HG03280 (cell line): Measurements from ENCODE around the gene CDK5R1.
"Not testable (repeated sequence)": the region's sequence is repeated elsewhere in the genome, so short reads cannot be mapped to it uniquely, and the experiment has no call there.

Source experiments
- ATAC-seq: cut with Tn5 transposase; IDR thresholded peaks from one replicate; pipeline ENCODE4 v1.9.1; 2021; ENCODE audit warnings: mild to moderate bottlenecking, moderate library complexity; ENCODE audit not compliant: unreplicated experiment

Gene CDK5R1

DNA sequence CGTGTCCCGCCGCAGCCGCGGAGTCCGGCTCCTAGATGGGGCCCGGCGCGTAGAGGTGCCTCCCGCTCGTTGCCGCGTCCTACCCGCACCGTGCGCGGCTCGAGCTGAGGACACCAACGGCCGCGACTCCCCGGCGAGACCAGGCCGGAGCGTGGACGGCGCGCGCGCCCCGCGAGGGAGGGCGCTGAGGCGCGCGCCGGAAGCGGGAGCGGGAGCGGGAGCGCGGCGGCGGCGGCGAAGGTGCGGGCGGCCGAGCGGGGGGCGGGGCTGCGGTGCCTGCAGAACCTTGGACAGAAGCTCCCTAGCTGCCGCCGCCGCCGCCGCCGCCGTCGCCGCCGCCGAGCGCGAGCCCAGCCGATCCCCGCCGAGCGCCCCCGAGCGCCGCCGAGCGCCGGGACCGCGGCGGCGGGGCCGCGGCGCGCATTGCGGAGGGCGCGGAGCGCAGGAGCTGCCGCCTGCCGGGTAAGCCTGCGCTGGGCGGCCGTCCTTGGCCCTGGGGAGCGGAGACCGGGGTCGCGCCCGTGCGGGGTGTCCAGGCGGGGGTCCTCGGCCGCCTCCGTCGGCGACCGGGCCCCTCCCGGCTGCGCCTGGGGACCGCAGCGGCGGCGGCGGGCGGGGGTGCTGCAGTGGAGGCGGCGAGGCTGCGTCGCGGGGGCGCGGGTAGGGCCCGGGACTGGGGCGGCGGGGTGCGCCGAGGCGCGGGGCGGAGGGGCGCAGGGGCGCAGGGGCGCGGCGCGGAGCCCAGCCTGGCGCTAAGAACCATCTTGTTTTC is at the start of gene CDK5R1:
Gene CDK5R1 (plus strand): TSS at position 293 of the 772 bp plus-strand sequence. CDS start 628 bp downstream, outside the sequence.
- peak; percentile 46 for ATAC-seq

DNA sequence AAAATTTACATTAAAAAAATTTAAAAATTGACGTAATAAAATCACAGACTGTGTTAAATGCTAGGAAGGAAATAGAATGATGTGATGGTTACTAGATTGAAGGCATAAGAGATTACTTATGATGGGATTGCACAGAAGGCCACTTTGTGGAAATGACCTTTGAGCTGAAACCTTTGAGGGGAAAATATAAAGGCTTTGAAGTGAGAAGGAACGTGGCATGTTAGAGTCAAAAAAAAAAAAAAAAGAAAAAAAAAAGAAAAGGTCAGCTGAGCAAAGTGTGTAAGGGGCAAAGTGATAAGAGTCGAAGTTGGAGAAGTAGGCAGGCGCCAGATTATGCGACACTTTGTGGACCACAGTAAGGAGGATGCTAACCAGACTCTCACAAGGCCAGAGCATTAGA is 46.1 kb upstream of the CDK5R1 start:
- ATAC-seq = no peak

DNA sequence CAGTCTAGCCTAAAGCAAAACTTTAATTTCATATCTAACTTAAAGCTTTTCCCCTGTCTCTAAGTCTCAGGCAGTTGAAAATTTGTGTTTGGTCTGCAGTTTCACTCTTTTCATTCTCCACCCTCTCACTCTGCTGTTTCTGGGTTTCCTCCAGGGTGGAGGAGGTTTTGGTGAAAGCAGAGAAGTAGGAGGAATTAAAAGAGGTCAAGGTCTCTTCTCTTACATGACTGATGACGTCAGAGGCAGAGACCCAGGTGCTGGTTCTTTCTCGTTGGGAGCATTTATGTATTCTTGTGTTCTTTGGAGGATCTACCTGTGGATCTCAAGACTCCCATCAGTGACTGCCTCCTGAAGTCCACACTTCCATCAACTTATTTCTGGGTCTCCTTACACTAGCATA is 44.9 kb upstream of the CDK5R1 start:
- ATAC-seq = no peak

DNA sequence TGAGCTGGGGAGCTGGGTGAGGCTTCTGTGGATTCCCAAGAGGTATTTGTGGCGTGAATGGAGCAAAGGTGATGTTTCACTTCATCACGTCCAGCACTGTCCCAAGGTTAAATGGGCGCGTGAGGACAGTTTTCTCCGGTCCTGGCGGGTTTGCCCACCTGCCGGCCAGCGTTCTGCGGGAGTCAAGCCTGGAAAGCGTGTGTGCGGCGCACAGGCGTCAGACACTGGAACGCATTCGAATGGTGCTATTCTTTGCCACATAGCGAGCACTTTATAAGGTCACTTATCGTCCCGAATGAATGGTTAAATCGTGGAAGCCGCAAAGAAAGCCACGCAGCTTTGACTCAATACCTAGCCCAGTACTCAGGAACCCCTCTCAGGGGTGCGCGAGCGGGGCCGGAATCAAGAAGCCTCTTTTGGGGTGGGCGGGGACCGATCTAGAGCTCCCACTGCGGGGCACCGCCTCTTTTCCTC is 42.9 kb upstream of the CDK5R1 start:
- ATAC-seq = peak; percentile 3

DNA sequence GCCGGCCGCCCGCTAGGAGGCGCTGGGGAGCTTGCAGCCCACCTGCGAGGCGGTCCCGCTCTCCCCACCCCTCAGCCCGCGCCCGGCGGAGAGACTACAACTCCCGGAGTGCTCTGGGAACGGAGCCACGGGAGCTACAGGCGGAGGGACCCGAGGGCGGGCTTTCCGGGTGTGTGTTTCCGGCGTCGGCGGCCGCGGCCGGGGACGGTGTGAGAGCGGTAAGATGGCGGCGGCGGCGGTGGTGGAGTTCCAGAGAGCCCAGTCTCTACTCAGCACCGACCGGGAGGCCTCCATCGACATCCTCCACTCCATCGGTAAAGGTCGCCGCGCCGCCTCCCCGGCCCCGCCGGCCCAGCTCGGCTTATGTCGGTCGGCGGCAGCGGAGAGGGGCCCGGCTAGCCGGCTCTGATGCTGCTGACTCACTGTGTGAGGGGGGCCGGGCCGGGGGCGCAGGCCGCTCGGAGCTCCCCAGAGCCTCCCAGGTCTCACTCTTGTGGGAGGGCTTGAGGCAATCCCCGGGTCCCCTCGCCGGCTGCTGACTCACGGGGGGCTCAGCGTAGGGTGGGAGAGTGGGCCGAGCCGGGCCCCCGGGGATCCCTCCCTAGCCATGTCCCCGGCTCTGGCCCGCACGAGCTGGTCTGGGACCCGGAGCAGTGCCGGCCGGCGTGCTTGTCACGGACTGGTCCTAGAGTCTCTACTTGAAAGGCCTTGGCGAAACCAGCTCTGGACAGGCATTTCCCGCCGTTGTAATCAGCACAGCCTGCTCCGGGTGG is 42.3 kb upstream of the CDK5R1 start, which contains the start of gene PSMD11:
Gene PSMD11 (plus strand): TSS at position 210 of the 773 bp plus-strand sequence. CDS start 14 bp downstream, at position 224.
- ATAC-seq = peak; percentile 95

DNA sequence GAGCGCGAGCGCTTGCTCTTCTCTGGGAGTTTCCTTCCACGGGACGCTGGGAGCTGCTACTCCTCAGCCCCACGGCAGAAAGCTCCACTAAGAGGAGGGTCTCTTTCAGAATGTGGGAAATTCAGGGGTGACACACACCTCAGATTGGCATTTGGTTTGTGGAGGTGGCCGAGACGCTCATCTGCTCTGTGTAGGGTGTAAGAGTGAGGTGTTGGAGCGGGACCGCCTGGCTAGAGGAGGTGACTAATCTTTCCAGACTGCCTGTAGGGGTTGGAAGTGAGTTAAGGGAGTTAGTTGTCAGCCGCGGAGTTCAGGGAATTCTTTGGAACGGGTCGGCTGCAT is 41.7 kb upstream of the CDK5R1 start:
- no peak for ATAC-seq

DNA sequence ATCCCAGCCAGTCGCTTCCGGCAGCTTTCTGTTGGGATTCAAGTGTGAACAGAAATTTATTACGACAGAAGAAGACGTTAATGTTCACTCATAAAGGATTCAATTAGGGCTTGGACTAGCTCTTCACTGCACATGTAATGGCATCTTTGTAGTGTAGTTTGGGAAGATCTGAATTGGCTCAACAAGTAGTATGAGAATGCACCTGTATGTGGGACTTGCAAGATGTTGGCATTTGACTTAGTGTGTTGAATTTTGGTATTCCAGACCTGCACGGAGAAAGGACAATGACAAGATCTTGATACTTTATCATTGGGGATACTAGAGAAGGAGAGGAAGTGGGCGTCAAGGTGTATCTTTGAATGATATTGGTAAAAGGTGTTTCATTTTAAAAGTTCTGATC is 41.3 kb upstream of the CDK5R1 start:
- ATAC-seq = no peak

DNA sequence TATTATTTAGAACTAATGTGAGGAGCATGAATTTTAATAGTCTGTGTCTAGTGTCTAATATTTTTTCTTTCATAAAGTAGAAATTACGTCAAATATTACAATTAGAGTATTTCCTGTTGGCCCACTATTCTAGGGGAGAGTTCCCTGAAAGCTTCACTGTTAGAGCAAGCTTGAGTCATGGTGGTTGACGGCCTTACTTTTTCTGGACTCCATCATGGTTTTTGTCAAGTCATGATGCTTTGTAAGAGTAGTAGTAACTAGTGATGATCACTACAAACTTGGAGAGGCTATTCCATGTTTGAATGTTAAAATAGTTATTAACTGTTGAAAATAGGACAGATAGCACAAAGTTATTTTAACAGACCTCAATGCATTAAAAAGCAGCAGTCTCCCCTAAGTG is 40.8 kb upstream of the CDK5R1 start:
- no peak for ATAC-seq

DNA sequence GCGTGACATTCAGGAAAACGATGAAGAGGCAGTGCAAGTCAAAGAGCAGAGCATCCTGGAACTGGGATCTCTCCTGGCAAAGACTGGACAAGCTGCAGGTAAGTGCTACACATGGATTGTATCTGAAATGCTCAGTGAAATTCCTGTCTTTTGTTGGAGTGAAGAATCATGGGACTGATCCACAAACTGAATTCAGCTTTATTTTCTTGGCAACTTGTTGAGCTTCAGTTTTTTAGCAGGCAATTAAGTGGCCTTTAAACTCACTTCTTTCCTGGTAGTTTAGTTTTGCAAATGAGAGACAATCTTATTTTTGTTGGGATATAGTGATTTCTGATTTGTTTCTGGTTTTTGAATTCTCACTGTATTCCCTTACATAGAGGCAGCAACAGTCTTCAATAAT is 39.8 kb upstream of the CDK5R1 start:
- ATAC-seq = no peak

DNA sequence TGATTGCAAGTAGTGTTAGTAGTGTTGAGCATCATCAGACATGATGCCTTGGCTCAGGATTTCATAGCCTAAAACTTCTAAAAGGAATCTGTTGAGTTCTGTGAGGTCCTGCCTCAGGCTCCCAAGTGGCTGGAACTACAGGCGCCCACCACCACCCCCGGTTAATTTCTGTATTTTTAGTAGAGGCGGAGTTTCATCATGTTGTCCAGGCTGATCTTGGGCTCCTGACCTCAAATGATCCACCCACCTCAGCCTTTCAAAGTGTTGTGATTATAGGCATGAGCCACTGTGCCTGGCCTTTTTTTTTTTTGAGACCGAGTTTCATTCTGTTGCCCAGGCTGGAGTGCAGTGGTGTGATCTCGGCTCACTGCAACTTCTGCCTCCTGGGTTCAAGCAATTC is 36.8 kb upstream of the CDK5R1 start:
- ATAC-seq = no peak

DNA sequence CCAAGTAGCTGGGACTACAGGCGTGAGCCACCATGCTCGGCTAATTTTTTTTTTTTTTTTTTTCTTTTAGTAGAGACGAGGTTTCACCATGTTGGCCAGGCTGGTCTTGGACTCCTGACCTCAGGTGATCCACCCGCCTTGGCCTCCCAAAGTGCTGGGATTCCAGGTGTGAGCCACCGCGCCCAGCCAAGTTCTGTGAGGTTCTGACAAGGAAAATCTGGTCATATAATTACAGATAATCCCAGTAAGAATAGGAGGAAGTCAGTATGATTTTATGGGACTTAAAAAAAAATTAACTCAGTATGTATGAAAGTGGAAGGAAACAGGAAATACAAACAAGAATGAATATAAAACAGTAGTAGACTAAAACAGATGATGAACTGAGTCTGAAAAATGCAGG is 36.4 kb upstream of the CDK5R1 start:
- not testable (repeated sequence) for ATAC-seq

DNA sequence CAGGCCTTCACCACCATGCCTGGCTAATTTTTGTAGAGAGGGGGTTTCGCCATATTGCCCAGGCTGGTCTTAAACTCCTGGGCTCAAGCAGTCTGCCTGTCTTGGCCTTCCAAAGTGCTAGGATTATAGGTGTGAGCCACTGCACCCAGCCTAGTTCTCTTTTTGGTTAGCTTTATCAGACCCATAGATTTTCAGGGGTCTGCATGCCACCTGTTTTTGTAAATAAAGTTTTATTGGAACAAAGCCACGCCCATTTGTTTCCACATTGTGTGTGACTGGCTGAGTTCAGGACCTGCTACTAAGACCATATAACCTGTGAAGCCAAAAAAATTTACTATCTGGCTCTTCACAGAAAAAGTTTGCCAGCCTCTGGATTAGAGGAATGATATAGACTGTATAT is 34.9 kb upstream of the CDK5R1 start:
- no peak for ATAC-seq

DNA sequence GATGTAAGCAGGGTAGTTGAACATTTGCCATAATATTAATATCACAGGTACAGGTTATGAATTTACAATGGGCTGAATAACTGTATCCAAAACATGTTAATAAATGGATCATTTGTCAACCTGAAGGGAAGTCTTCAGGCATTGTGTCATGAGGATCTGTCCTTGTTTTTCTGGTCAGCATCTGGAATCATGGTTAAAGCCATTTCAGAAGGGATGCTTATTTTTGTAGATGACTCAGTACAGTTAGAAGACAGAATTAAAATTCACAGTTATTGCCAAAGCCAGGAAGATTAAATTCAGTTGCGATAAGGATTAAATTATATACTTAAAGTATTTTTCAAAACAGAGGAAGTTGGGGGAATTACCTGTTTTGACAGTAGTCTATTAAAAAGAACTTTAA is 34.5 kb upstream of the CDK5R1 start:
- no peak for ATAC-seq

DNA sequence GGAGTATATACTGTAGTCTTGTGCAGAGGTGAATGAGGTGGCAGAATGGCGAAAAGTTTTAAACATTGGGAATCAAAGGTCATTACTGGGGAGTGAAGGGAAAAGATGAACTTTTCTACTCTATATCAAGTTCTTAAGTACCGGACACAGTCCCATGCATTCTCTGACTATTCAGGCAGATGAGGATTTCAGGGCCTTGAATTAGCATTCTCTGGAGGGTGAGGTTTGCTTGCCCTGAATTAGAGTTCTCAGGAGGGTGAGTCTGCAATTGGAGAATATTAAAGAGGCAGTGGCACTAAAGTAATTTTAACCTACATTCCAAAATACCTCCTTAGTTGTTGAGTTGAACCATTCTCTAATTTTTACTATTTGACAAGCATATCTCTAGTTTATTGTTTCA is 33.4 kb upstream of the CDK5R1 start:
- no peak for ATAC-seq

DNA sequence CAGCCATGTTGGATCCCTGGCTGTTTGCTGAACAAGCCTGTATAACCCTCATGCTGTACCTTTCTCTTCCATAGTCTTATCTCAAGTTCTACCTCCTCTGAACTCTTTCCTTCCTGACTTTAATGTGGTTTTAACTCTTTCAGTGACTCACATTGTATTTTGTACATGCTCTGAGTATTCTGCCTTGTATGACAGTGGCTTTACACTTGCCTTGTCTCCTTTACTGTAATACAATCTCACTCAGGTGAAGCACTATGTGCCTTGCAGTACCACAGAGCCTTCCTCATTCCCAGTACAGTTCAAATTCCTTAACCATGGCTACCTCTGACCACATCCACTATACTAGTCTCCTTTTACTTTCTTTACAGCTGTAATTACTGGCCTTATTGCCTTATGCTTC is 28.4 kb upstream of the CDK5R1 start:
- ATAC-seq = no peak

DNA sequence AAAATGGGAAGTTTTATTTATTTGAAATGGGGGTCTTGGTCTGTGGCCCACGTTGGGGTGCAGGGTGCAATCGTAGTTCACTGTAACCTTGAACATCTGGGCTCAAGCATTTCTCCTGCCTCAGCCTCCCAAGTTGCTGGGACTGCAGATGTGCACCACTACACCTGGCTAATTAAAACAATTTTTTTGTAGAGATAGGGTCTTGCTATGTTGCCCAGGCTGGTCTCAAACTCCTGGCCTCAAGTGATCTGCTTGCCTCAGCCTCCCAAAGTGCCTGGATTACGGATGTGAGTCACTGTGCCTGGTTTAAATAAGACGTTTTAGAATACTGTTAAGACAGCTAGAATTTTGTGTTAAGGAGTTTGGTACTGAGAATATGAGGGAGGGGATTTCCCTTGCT is 26.7 kb upstream of the CDK5R1 start:
- no peak for ATAC-seq

DNA sequence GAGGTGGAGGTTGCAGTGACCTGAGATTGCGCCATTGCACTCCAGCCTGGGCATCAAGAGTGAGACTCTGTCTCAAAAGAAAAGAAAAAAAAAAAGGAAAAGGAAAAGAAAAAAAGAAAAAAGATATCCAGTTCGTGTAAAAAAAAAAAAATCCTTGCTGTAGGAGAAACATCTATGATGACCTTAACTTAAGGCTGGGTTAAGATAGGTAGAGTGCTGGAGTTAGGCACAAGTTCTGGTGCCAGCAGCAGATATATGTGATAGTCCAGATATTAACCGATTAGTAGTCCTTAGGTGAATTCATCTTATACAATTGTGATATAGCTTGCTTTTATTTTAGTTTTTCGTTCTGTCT is 25.3 kb upstream of the CDK5R1 start:
- ATAC-seq = no peak

DNA sequence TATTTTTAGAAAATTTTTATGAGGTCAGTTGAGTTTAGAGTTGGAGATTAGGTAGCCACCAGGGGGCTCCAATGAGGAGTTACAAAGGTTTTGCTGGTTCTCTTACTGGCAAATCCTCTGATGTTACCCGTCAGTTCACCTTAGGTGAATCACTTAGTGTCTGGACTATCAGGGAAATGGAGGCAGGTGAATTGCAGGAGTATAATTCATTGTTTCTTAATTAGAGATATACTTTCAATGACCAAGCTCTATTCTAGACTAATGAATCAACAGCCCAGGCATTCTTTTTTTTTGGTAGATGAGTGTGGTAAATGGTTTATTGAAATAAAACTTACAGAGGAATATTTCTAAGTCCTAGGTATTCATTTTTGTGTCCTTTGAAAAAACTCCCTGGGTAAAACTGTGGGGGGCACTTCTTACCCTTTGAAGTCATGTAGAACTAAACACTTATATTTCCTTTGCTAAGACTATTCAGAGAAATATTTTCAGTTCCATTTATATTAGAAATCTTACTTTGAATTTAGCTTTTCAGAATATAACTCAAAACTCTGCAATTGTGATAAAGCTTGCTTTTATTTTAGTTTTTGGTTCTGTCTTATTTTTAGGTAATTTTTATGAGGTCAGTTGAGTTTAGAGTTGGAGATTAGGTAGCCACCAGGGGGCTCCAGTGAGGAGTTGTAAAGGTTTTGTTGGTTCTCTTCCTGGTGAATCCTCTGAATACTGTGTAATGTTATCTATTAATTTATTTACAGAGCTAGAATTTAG is 24.8 kb upstream of the CDK5R1 start:
- ATAC-seq = no peak

DNA sequence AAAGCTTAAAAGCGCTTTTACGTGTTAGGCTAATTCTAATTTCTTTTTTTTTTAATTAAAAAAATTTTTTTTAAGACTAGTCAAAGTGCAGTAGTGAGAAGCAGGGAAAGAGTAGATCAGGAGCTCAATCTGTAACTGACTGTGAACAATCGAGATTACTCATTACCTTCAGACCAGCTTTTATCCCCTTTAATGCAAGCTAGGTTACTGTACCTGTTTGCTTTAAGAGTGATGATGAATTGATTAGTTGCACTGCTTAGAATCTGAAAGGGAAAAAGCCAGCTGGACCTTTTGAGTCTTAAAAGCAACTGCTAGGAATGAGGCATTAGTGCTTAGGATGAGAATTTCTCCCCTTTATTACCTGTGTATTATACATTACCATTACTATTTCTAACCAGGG is 23.5 kb upstream of the CDK5R1 start:
- ATAC-seq = no peak

DNA sequence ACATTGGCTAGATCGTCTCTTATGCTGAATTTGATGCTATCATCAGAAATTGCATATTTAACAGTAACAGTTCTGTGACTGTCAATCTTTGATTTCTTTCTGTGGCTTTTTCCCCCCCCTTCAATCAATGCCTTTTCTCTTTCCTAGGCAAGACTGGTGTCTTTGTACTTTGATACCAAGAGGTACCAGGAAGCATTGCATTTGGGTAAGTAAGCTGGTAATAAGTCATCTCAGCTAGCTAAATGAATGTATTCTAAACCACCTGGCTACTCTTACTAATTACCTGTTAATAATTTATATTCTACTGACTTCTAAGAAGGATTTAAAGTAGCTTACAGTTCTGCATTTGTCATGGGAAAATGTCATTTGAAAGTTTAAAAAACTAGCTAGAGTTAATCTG is 22.4 kb upstream of the CDK5R1 start:
- ATAC-seq = no peak

DNA sequence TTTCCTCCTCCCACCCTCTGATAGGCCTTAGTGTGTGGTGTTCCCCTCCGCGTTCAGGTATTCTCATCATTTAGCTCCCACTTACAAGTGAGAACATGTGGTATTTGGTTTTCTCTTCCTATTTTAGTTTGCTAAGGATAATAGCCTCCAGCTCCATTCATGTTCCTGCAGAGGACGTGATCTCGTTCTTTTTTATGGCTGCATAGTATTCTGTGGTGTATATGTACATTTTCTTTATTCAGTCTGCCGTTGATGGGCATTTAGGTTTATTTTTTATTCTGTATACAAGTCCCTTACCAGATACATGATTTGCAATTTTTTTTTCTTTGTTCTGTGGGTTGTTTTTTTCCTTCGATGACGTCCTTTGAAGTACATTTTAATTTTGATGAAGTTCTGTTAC is 18.8 kb upstream of the CDK5R1 start:
- no peak for ATAC-seq
